IMR-90 (cell line): Measurements from ENCODE around the gene RCCD1. TPM values are rescaled to one million over a fixed set of nuclear protein-coding genes. Genes with fewer than 3 reads are reported as not detected.

ENCODE experiments used
- ATAC-seq: fragments of 200-7000 bp; cut with Tn5 transposase; 2 replicates; pipeline ENCODE4 v1.9.1; 2020; ENCODE audit warnings: low read depth, mild to moderate bottlenecking, moderate library complexity
- BruUV-seq: library from RNA; stranded (reverse); fragments of 400-500 nt; replicated peaks from 2 replicates; lab custom pipeline; 2021; lab: Mats Ljungman, UMichigan
- CTCF ChIA-PET: fragments of 300-600 bp; formaldehyde crosslinking; extraction: SDS; loops from one replicate; lab custom pipeline; 2021; ENCODE audit warnings: antibody characterized with exemption; lab: Yijun Ruan, JAX
- POLR2A ChIA-PET: fragments of 300-600 bp; sonication (Branson Sonifier 250); formaldehyde crosslinking; loops from one replicate; lab custom pipeline; 2022; ENCODE audit warnings: antibody characterized with exemption; ENCODE audit not compliant: unreplicated experiment; lab: Charles Lee
- DNase-seq: peaks from one replicate; pipeline ENCODE4 v3.0.0; 2013
- H2AFZ ChIP-seq: replicated peaks from 2 replicates; pipeline ENCODE3; 2013; ENCODE audit warnings: low read length, mild to moderate bottlenecking; ENCODE audit not compliant: poor library complexity
- H2AK5ac ChIP-seq: 2 replicates; pipeline ENCODE4 v1.6.1; 2013; ENCODE audit warnings: low read depth, low read length, inconsistent platforms
- H2AK9ac ChIP-seq: replicated peaks from 2 replicates; pipeline ENCODE3; 2013; ENCODE audit warnings: mild to moderate bottlenecking, low read depth, low read length, moderate library complexity; ENCODE audit not compliant: poor library complexity
- H2BK120ac ChIP-seq: 2 replicates; pipeline ENCODE4 v1.6.1; 2013; ENCODE audit warnings: low read depth, low read length, inconsistent platforms
- H2BK15ac ChIP-seq: 3 replicates; pipeline ENCODE4 v1.6.1; 2013; ENCODE audit warnings: low read depth, low read length, inconsistent platforms
- H2BK20ac ChIP-seq: 2 replicates; pipeline ENCODE4 v1.6.1; 2013; ENCODE audit warnings: low read depth, mild to moderate bottlenecking, inconsistent platforms, low read length, moderate library complexity
- H2BK5ac ChIP-seq: 2 replicates; pipeline ENCODE4 v1.6.1; 2013; ENCODE audit warnings: mild to moderate bottlenecking, low read depth, low read length, inconsistent platforms; ENCODE audit not compliant: poor library complexity, severe bottlenecking
- H3K14ac ChIP-seq: replicated peaks from 2 replicates; pipeline ENCODE4 v1.6.1; 2013; ENCODE audit warnings: low read depth, low read length, inconsistent platforms
- H3K18ac ChIP-seq: 2 replicates; pipeline ENCODE4 v1.6.1; 2013; ENCODE audit warnings: low read depth, low read length, control low read depth
- H3K23ac ChIP-seq: 2 replicates; pipeline ENCODE4 v1.6.1; 2013; ENCODE audit warnings: low read depth, low read length, inconsistent platforms
- H3K27ac ChIP-seq: 2 replicates; pipeline ENCODE4 v1.5.1; 2013; ENCODE audit warnings: mild to moderate bottlenecking, control low read depth, low read length; ENCODE audit not compliant: insufficient read depth
- H3K27me3 ChIP-seq: 2 replicates; pipeline ENCODE4 v1.6.1; 2013; ENCODE audit warnings: low read length; ENCODE audit not compliant: control insufficient read depth, insufficient read depth
- H3K36me3 ChIP-seq: 2 replicates; pipeline ENCODE4 v1.6.1; 2013; ENCODE audit warnings: low read length, mixed read lengths; ENCODE audit not compliant: control insufficient read depth, insufficient read depth
- H3K4ac ChIP-seq: 2 replicates; pipeline ENCODE4 v1.6.1; 2013; ENCODE audit warnings: low read depth, low read length, inconsistent platforms
- H3K4me1 ChIP-seq: 2 replicates; pipeline ENCODE4 v1.6.1; 2013; ENCODE audit warnings: low read length, mixed read lengths; ENCODE audit not compliant: control insufficient read depth, insufficient read depth
- H3K4me2 ChIP-seq: 2 replicates; pipeline ENCODE4 v1.6.1; 2013; ENCODE audit warnings: low read depth, mild to moderate bottlenecking, control low read depth, low read length, moderate library complexity
- H3K4me3 ChIP-seq: 2 replicates; pipeline ENCODE4 v1.5.1; 2013; ENCODE audit warnings: low read depth, mild to moderate bottlenecking, control low read depth, low read length, moderate library complexity; ENCODE audit not compliant: insufficient read depth
- H3K56ac ChIP-seq: 2 replicates; pipeline ENCODE4 v1.6.1; 2013; ENCODE audit warnings: low read length, inconsistent platforms; ENCODE audit not compliant: insufficient read depth; ENCODE audit errors: extremely low read depth
- H3K79me1 ChIP-seq, 2 experiments: 2 replicates each; pipeline ENCODE4 v1.6.1; 2013; ENCODE audit warnings: low read length in 2 of 2, inconsistent platforms in 1 of 2, low read depth in 1 of 2
- H3K9ac ChIP-seq: 2 replicates; pipeline ENCODE4 v1.6.1; 2013; ENCODE audit warnings: low read depth, low read length, control low read depth
- H3K9me1 ChIP-seq: 2 replicates; pipeline ENCODE4 v1.6.1; 2013; ENCODE audit warnings: low read length, inconsistent platforms; ENCODE audit not compliant: insufficient read depth
- H3K9me3 ChIP-seq: 2 replicates; pipeline ENCODE4 v1.6.1; 2013; ENCODE audit warnings: low read length; ENCODE audit not compliant: control insufficient read depth, insufficient read depth
- H4K20me1 ChIP-seq: 2 replicates; pipeline ENCODE4 v1.6.1; 2013; ENCODE audit warnings: low read length, inconsistent platforms; ENCODE audit not compliant: insufficient read depth
- H4K5ac ChIP-seq: 2 replicates; pipeline ENCODE4 v1.6.1; 2013; ENCODE audit warnings: mild to moderate bottlenecking, low read depth, low read length, control low read depth
- H4K8ac ChIP-seq, 2 experiments: 2 replicates each; pipeline ENCODE4 v1.6.1; 2013; ENCODE audit warnings: low read depth in 2 of 2, low read length in 2 of 2, control low read depth in 1 of 2, inconsistent platforms in 1 of 2
- H4K91ac ChIP-seq: 2 replicates; pipeline ENCODE4 v1.6.1; 2013; ENCODE audit warnings: low read depth, low read length, inconsistent platforms; ENCODE audit not compliant: insufficient read depth
- BHLHE40 ChIP-seq: fragments of 150-350 bp; IDR thresholded peaks from 2 replicates; pipeline ENCODE4 v1.6.1; 2016; ENCODE audit warnings: mild to moderate bottlenecking, low read depth, low read length
- CEBPB ChIP-seq: IDR thresholded peaks from 2 replicates; pipeline ENCODE4 v1.6.1; 2012; ENCODE audit warnings: low read depth, low read length, improper control_type of control experiment
- CHD1 ChIP-seq: IDR thresholded peaks from 2 replicates; pipeline ENCODE4 v1.6.1; 2012; ENCODE audit warnings: low read depth, low read length, improper control_type of control experiment
- FOS ChIP-seq: fragments of 150-350 bp; IDR thresholded peaks from 2 replicates; pipeline ENCODE4 v1.6.1; 2016; ENCODE audit warnings: low read depth, low read length
- MAFK ChIP-seq: IDR thresholded peaks from 2 replicates; pipeline ENCODE4 v1.6.1; 2012; ENCODE audit warnings: low read depth, low read length, improper control_type of control experiment
- MAZ ChIP-seq: IDR thresholded peaks from 2 replicates; pipeline ENCODE4 v1.6.1; 2012; ENCODE audit warnings: low read depth, mild to moderate bottlenecking, low read length, improper control_type of control experiment, moderate library complexity, borderline replicate concordance
- MXI1 ChIP-seq: IDR thresholded peaks from 2 replicates; pipeline ENCODE4 v1.6.1; 2012; ENCODE audit warnings: low read depth, mild to moderate bottlenecking, low read length, moderate library complexity, borderline replicate concordance
- NFE2L2 ChIP-seq: fragments of 150-350 bp; IDR thresholded peaks from 2 replicates; pipeline ENCODE4 v1.6.1; 2016; ENCODE audit warnings: low read depth, mild to moderate bottlenecking, low read length
- POLR2A ChIP-seq: IDR thresholded peaks from 2 replicates; pipeline ENCODE4 v1.6.1; 2012; ENCODE audit warnings: mild to moderate bottlenecking, low read depth, low read length
- RCOR1 ChIP-seq: IDR thresholded peaks from 2 replicates; pipeline ENCODE4 v1.6.1; 2012; ENCODE audit warnings: mild to moderate bottlenecking, low read length, improper control_type of control experiment; ENCODE audit not compliant: insufficient replicate concordance
- SMC3 ChIP-seq: fragments of 150-350 bp; IDR thresholded peaks from 2 replicates; pipeline ENCODE4 v1.6.1; 2016; ENCODE audit warnings: low read depth, mild to moderate bottlenecking, antibody characterized with exemption, low read length, moderate library complexity
- WGBS, 2 experiments: methylation state at CpG; one replicate each; pipeline versions ENCODE4 v1.1.5 to v1.1.7; 2013; ENCODE audit warnings: missing lambda C conversion rate in 2 of 2; ENCODE audit not compliant: insufficient read length in 1 of 2; ENCODE audit errors: extremely low coverage in 2 of 2; 5-methylcytosine and 5-hydroxymethylcytosine counted together
- dilution Hi-C: fragments of 300-500 bp; cut with HindIII; formaldehyde crosslinking; loops from one replicate; pipeline ENCODE4 v1.14.3; 2018; ENCODE audit warnings: low sequenced_read_pairs; ENCODE audit not compliant: unreplicated experiment
- in situ Hi-C: fragments of 300-500 bp; cut with MboI; formaldehyde crosslinking; loops from 3 replicates; pipeline ENCODE4 v1.14.3; 2019; ENCODE audit warnings: low sequenced_read_pairs, inconsistent platforms, mixed read lengths
- intact Hi-C: fragments of 100-400 bp; cut with micrococcal nuclease; formaldehyde crosslinking; loops from 2 replicates; pipeline ENCODE4 v1.10.0; 2022
- polyA plus RNA-seq, 3 experiments: library from polyadenylated mRNA; depleted of rRNA; stranded (reverse); fragments of >200 nt; gene quantifications; 2 replicates each; pipeline ENCODE4 v1.2.3, GENCODE V29; 2012; ENCODE audit warnings: low replicate concordance in 1 of 3
- total RNA-seq: library from RNA; depleted of rRNA; stranded (reverse); fragments of >200 nt; gene quantifications from 2 replicates; pipeline ENCODE4 v1.2.3, GENCODE V29; 2012
- TF ChIP-seq, protein P1 (sequence below): fragments of 150-350 bp; IDR thresholded peaks from 2 replicates; pipeline ENCODE4 v1.6.1; 2016; ENCODE audit warnings: low read depth, mild to moderate bottlenecking, low read length, moderate library complexity, borderline replicate concordance
- TF ChIP-seq, protein P2 (sequence below): conservative IDR thresholded peaks from 2 replicates; pipeline ENCODE4 v1.5.1; 2012; ENCODE audit warnings: mild to moderate bottlenecking, low read depth, low read length, improper control_type of control experiment

Gene RCCD1
- total and polyA plus RNA-seq, 2 of the 4 experiments (the other 2 are of a cell fraction) = 3.9 to 9.9 TPM

DNA sequence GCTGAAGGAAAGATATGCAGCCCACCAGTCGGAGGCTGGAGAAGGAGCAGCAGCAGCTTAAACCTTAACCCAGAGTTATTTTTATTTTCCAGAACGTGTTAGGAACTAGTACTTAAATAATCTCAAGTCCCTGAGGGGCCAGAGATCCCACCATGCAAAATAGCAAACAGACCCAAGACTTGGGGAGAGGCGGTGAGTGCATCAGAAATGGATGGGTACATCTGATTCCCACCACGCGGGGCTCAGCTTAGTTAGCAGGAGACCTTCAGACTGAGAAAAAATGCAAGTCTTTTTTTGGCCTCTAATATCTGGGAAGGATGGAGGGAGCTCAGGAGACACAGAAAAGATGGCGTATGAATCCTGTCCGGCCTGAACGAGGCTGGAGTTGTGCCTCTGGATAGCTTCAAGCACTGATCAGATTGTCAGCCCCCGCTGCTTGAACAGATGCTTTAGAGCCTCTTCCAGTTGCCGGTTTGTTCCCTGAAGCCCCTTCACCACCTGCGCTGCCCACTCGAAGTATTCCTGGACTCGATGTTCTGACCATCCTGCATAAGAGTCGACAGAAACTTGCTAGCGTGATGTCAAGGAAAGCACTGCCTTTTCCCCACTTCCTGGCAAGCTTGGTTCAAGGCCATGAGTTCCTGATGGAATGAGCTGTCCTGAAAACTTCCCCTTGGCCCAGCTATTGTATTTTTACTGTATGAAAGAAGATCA, 23.7 kb upstream of the RCCD1 start:
- H3K27ac ChIP-seq = no peak overlapping the region
- H3K36me3 ChIP-seq = no peaks in the 10 kb centered on the region
- H3K79me1 ChIP-seq = peaks cover 8 to 33% of the 10 kb centered on the region in 2 experiments; a peak in 3 of 4 replicates
- no peaks in the 10 kb centered on the region for H3K9me3 ChIP-seq
- H2BK5ac ChIP-seq = no peak overlapping the region
- no peak overlapping the region; the same call in 1 of the 2 replicates for H2AK5ac ChIP-seq
- TF ChIP-seq, protein P1, sequence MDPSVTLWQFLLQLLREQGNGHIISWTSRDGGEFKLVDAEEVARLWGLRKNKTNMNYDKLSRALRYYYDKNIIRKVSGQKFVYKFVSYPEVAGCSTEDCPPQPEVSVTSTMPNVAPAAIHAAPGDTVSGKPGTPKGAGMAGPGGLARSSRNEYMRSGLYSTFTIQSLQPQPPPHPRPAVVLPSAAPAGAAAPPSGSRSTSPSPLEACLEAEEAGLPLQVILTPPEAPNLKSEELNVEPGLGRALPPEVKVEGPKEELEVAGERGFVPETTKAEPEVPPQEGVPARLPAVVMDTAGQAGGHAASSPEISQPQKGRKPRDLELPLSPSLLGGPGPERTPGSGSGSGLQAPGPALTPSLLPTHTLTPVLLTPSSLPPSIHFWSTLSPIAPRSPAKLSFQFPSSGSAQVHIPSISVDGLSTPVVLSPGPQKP = no peak
- no peak for TF ChIP-seq POLR2A
- no peak for TF ChIP-seq SMC3
- TF ChIP-seq MAZ = no peak
- TF ChIP-seq FOS = no peak
- no peak for TF ChIP-seq NFE2L2
- TF ChIP-seq CEBPB = no peak
- no peak for TF ChIP-seq MAFK
- no peak for TF ChIP-seq MXI1
- TF ChIP-seq RCOR1 = no peak
- TF ChIP-seq, protein P2, sequence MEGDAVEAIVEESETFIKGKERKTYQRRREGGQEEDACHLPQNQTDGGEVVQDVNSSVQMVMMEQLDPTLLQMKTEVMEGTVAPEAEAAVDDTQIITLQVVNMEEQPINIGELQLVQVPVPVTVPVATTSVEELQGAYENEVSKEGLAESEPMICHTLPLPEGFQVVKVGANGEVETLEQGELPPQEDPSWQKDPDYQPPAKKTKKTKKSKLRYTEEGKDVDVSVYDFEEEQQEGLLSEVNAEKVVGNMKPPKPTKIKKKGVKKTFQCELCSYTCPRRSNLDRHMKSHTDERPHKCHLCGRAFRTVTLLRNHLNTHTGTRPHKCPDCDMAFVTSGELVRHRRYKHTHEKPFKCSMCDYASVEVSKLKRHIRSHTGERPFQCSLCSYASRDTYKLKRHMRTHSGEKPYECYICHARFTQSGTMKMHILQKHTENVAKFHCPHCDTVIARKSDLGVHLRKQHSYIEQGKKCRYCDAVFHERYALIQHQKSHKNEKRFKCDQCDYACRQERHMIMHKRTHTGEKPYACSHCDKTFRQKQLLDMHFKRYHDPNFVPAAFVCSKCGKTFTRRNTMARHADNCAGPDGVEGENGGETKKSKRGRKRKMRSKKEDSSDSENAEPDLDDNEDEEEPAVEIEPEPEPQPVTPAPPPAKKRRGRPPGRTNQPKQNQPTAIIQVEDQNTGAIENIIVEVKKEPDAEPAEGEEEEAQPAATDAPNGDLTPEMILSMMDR = no peak
- no peak for TF ChIP-seq BHLHE40
- no peak for TF ChIP-seq CHD1
- H3K4me1 ChIP-seq = peaks cover 7% of the 10 kb centered on the region
- H3K9ac ChIP-seq = no peak overlapping the region
- intact Hi-C loops = no loop called here
- dilution Hi-C loops = no loop called here
- peaks cover 6% of the 10 kb centered on the region for H3K9me1 ChIP-seq
- H4K8ac ChIP-seq = peak overlapping the region; percentile 82 to 91; a peak in 3 of 4 replicates
- no peak overlapping the region for H3K23ac ChIP-seq
- H3K27me3 ChIP-seq = no peaks in the 10 kb centered on the region
- CTCF ChIA-PET = interaction anchor here (0.9 to 1.9 kb wide), 2 partner anchors 22 to 283 kb away, joined by 4 to 6 read pairs; no protein-coding TSS in a partner anchor
- H2BK120ac ChIP-seq = no peak overlapping the region
- in situ Hi-C loops = no loop called here
- no TSS peak for BruUV-seq
- ATAC-seq (no peak), DNase-seq (no peak)
- no peak overlapping the region for H3K4me2 ChIP-seq
- no peak overlapping the region for H2AK9ac ChIP-seq
- no peak overlapping the region for H2BK15ac ChIP-seq
- no peak overlapping the region for H3K14ac ChIP-seq
- 93% methylated on average over 6 of the region's 15 CpGs; no CpG with 5 or more reads in 1 of the 2 experiments for WGBS, 2 experiments
- no peak overlapping the region for H2BK20ac ChIP-seq
- no peak overlapping the region for H4K91ac ChIP-seq
- no peak overlapping the region for H3K4me3 ChIP-seq
- POLR2A ChIA-PET = no interaction called here
- H3K4ac ChIP-seq = peak overlapping the region; percentile 66; the same call in 1 of the 2 replicates
- H2AFZ ChIP-seq = peak overlapping the region; percentile 62
- H4K20me1 ChIP-seq = peaks cover 2% of the 10 kb centered on the region; the same call in 1 of the 2 replicates
- peak overlapping the region; percentile 71 for H4K5ac ChIP-seq
- no peak overlapping the region for H3K18ac ChIP-seq
- H3K56ac ChIP-seq = no peak overlapping the region
